ENCODE data around the gene CKMT2.

DNA sequence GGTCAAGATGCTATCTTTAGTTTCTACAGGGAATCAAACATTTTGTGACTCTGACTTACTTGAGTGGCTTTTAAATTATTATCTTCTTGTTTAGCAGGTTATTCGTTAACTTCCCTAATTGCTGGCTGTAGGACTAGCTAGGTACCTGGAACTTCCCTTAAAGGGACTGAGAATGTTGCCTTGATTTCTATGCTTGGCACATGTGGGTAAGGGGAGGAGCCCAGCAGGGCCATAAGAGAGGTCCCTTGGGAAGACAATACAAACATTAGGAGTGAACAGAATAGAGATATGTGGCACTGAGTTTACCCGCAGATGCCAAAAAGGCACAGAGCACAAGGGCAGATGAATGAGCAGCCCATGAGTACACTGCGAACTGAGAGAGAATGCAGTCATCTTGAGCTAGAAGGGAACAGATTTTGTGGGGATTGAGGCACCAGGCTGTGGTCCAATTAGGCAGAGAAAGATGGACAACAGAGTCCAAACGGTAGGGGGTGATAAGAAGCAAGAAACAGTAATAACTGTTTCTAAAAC is 9.8 kb downstream of the CKMT2 start:
- TF ChIP-seq EZH2 (IDR thresholded peaks at IDR 0.05; ENCODE audit: borderline replicate concordance, low read depth, low read length, severe bottlenecking) = no peak
- TF ChIP-seq, protein P1, sequence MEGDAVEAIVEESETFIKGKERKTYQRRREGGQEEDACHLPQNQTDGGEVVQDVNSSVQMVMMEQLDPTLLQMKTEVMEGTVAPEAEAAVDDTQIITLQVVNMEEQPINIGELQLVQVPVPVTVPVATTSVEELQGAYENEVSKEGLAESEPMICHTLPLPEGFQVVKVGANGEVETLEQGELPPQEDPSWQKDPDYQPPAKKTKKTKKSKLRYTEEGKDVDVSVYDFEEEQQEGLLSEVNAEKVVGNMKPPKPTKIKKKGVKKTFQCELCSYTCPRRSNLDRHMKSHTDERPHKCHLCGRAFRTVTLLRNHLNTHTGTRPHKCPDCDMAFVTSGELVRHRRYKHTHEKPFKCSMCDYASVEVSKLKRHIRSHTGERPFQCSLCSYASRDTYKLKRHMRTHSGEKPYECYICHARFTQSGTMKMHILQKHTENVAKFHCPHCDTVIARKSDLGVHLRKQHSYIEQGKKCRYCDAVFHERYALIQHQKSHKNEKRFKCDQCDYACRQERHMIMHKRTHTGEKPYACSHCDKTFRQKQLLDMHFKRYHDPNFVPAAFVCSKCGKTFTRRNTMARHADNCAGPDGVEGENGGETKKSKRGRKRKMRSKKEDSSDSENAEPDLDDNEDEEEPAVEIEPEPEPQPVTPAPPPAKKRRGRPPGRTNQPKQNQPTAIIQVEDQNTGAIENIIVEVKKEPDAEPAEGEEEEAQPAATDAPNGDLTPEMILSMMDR (IDR thresholded peaks at IDR 0.05; ENCODE audit: borderline replicate concordance, extremely low read depth, low read length, poor library complexity, severe bottlenecking) = no peak
